K562 (cell line): ENCODE results near the gene PRMT3. TPM values are rescaled to one million over a fixed set of nuclear protein-coding genes. Genes with fewer than 3 reads are reported as not detected.

Source experiments
- ATAC-seq: fragments of 200-7000 bp; cut with Tn5 transposase; 3 replicates; pipeline ENCODE4 v1.9.1; 2020; ENCODE audit warnings: moderate library complexity
- BruUV-seq: library from RNA; stranded (reverse); fragments of 400-500 nt; replicated peaks from 2 replicates; lab custom pipeline; 2021; lab: Mats Ljungman, UMichigan
- CTCF ChIA-PET: fragments of 300-600 bp; formaldehyde crosslinking; extraction: SDS; loops from one replicate; lab custom pipeline; 2021; ENCODE audit warnings: low intra/inter-chr PET ratio; lab: Yijun Ruan, JAX
- POLR2A ChIA-PET: fragments of 300-600, 350-650 bp; sonication (Branson Sonifier 250); formaldehyde crosslinking; extraction: SDS; loops from one replicate; lab custom pipeline; 2021; ENCODE audit warnings: antibody characterized with exemption, inconsistent platforms; lab: Yijun Ruan, JAX
- DNase-seq, 4 experiments: peaks; one replicate each; pipeline versions ENCODE4 v3.0.0 to v3.0.0-alpha.2; 2011 to 2018; ENCODE audit warnings: low spot score in 3 of 4, mixed read lengths in 3 of 4; ENCODE audit errors: extremely low read depth in 1 of 4
- FAIRE-seq: peaks from 2 replicates; lab custom pipeline; 2011; peaks lifted over from hg19 to GRCh38; lab: Jason Lieb, UNC
- H2AFZ ChIP-seq: 2 replicates; pipeline ENCODE4 v1.6.0; 2011; ENCODE audit warnings: low read depth, low read length, control low read depth, inconsistent platforms
- H3K27ac ChIP-seq: fragments of 200-600 bp; 3 replicates; pipeline ENCODE4 v1.8.0; 2011; ENCODE audit warnings: low read depth, mild to moderate bottlenecking, control low read depth, inconsistent platforms, low read length, moderate library complexity, mixed read lengths; ENCODE audit errors: extremely low read depth
- H3K27me3 ChIP-seq, 2 experiments: fragments of 300-600 bp in 1 of 2; 2 replicates in 1 of 2; 3 replicates in 1 of 2; pipeline versions ENCODE4 v1.6.0 to v1.8.0; 2011; ENCODE audit warnings: inconsistent platforms in 2 of 2, low read length in 2 of 2, mild to moderate bottlenecking in 1 of 2, mixed read lengths in 1 of 2, moderate library complexity in 1 of 2; ENCODE audit not compliant: control insufficient read depth in 2 of 2, insufficient read depth in 2 of 2
- H3K36me3 ChIP-seq: fragments of 300-600 bp; 3 replicates; pipeline ENCODE4 v1.8.0; 2011; ENCODE audit warnings: mild to moderate bottlenecking, low read length, inconsistent platforms; ENCODE audit not compliant: control insufficient read depth, insufficient read depth
- H3K4me1 ChIP-seq, 2 experiments: fragments of 200-600 bp in 1 of 2; replicated peaks in 1 of 2; 2 replicates in 1 of 2; 3 replicates in 1 of 2; pipeline versions ENCODE4 v1.5.1 to v1.8.0; 2011; ENCODE audit warnings: inconsistent platforms in 2 of 2, low read length in 2 of 2, mild to moderate bottlenecking in 1 of 2, mixed read lengths in 1 of 2, moderate library complexity in 1 of 2; ENCODE audit not compliant: control insufficient read depth in 2 of 2, insufficient read depth in 2 of 2
- H3K4me2 ChIP-seq: 2 replicates; pipeline ENCODE4 v1.6.1; 2011; ENCODE audit warnings: low read length, control low read depth, inconsistent platforms, mixed read lengths; ENCODE audit not compliant: insufficient read depth
- H3K4me3 ChIP-seq: fragments of 200-600 bp; sonication (generic), shearing (Covaris generic); 2 replicates; pipeline ENCODE4 v1.5.1; 2016; ENCODE audit warnings: control low read depth, inconsistent platforms
- H3K79me2 ChIP-seq: fragments of 200-600 bp; 3 replicates; pipeline ENCODE4 v1.8.0; 2011; ENCODE audit warnings: low read length, inconsistent platforms; ENCODE audit not compliant: control insufficient read depth, insufficient read depth
- H3K9ac ChIP-seq, 2 experiments: 2 replicates each; pipeline versions ENCODE4 v1.6.0 to v1.6.1; 2011; ENCODE audit warnings: low read depth in 2 of 2, low read length in 2 of 2, control low read depth in 1 of 2, inconsistent platforms in 1 of 2, mild to moderate bottlenecking in 1 of 2, mixed read lengths in 1 of 2; ENCODE audit not compliant: insufficient read depth in 1 of 2
- H3K9me1 ChIP-seq: one replicate; pipeline ENCODE4 v1.6.0; 2011; ENCODE audit warnings: inconsistent platforms, mild to moderate bottlenecking, low read length, moderate library complexity; ENCODE audit not compliant: control insufficient read depth, insufficient read depth
- H3K9me3 ChIP-seq: replicated peaks from 2 replicates; pipeline ENCODE4 v1.5.1; 2011; ENCODE audit warnings: low read depth, low read length, inconsistent platforms; ENCODE audit not compliant: control insufficient read depth, insufficient read depth
- H4K20me1 ChIP-seq: replicated peaks from 2 replicates; pipeline ENCODE4 v1.6.1; 2011; ENCODE audit warnings: low read length, inconsistent platforms, mixed read lengths; ENCODE audit not compliant: control insufficient read depth, insufficient read depth
- ARNT ChIP-seq, 2 experiments: fragments of 450-650 bp; IDR thresholded peaks; 2 replicates each; pipeline ENCODE4 v1.6.1; 2016; ENCODE audit warnings: mild to moderate bottlenecking in 1 of 2
- BCLAF1 ChIP-seq, 2 experiments: fragments of 450-650 bp in 1 of 2; IDR thresholded peaks; 2 replicates each; pipeline ENCODE4 v1.6.1; 2011 to 2017; ENCODE audit warnings: low read depth in 2 of 2, antibody characterized with exemption in 1 of 2, borderline replicate concordance in 1 of 2, low read length in 1 of 2, mild to moderate bottlenecking in 1 of 2, mixed read lengths in 1 of 2; ENCODE audit not compliant: control insufficient read depth in 1 of 2
- KDM2B ChIP-seq: fragments of 250-450 bp; sonication (Bioruptor Pico); IDR thresholded peaks from 2 replicates; pipeline ENCODE4 v1.8.0; 2021; ENCODE audit warnings: mild to moderate bottlenecking, moderate library complexity
- MNT ChIP-seq, 2 experiments: fragments of 450-650 bp; conservative IDR thresholded peaks; 2 replicates each; pipeline ENCODE4 v1.6.1; 2017; ENCODE audit warnings: mild to moderate bottlenecking in 2 of 2, moderate library complexity in 2 of 2
- NR2F6 ChIP-seq: fragments of 450-650 bp; formaldehyde crosslinking; IDR thresholded peaks from 2 replicates; pipeline ENCODE4 v1.4.0; 2020; ENCODE audit warnings: mild to moderate bottlenecking
- OTX1 ChIP-seq: fragments of 450-650 bp; formaldehyde crosslinking; IDR thresholded peaks from 2 replicates; pipeline ENCODE4 v1.4.0; 2022; ENCODE audit warnings: mild to moderate bottlenecking
- SNRNP70 ChIP-seq: fragments of 200-400 bp; formaldehyde crosslinking; optimal IDR thresholded peaks from 2 replicates; pipeline ENCODE3; 2017; ENCODE audit warnings: low read depth, low read length
- SP1 ChIP-seq: sonication (generic); formaldehyde crosslinking; IDR thresholded peaks from 2 replicates; pipeline ENCODE4 v1.8.1; 2022; ENCODE audit warnings: mild to moderate bottlenecking, missing genetic modification reagents
- SRSF7 ChIP-seq: fragments of 200-400 bp; formaldehyde crosslinking; optimal IDR thresholded peaks from 2 replicates; pipeline ENCODE3; 2017; ENCODE audit warnings: mild to moderate bottlenecking, low read depth, low read length
- TBP ChIP-seq: optimal IDR thresholded peaks from 2 replicates; pipeline ENCODE3; 2011; ENCODE audit warnings: low read depth, low read length, improper control_type of control experiment
- YY1 ChIP-seq, 3 experiments: IDR thresholded peaks; 2 replicates each; pipeline ENCODE4 v1.6.1; 2011; ENCODE audit warnings: low read length in 2 of 3, mild to moderate bottlenecking in 2 of 3, moderate library complexity in 2 of 3, borderline replicate concordance in 1 of 3, control low read depth in 1 of 3, low read depth in 1 of 3; ENCODE audit not compliant: insufficient read depth in 3 of 3, insufficient replicate concordance in 2 of 3, control insufficient read depth in 1 of 3, insufficient read length in 1 of 3; ENCODE audit errors: extremely low read depth in 1 of 3
- ZNF324 ChIP-seq: fragments of 250-450 bp; sonication (Bioruptor Pico); IDR thresholded peaks from 2 replicates; pipeline ENCODE4 v1.4.0; 2020; ENCODE audit warnings: mild to moderate bottlenecking
- WGBS: fragments of 100-300 bp; shearing (Covaris generic); methylation state at CpG from one replicate; pipeline ENCODE4 v1.1.6; 2016; ENCODE audit warnings: low coverage, mixed read lengths; ENCODE audit not compliant: insufficient coverage; ENCODE audit errors: missing lambda C conversion rate; 5-methylcytosine and 5-hydroxymethylcytosine counted together
- in situ Hi-C: fragments of 300-500 bp; cut with MboI; formaldehyde crosslinking; loops from 4 replicates; pipeline ENCODE4 v1.15.0; 2018; ENCODE audit warnings: inconsistent platforms, mixed read lengths
- intact Hi-C: fragments of 100-400 bp; cut with micrococcal nuclease; formaldehyde crosslinking; loops from 2 replicates; pipeline ENCODE4 v1.14.2; 2022
- polyA plus RNA-seq, 8 experiments: library from polyadenylated mRNA; depleted of rRNA in 4 of 8; stranded (reverse) in 5 of 8; unstranded in 3 of 8; fragments of >200 nt; fragmentation: Nextera tagmentation in 2 of 8; fragmentation: Illumina TruSeq in 1 of 8; extraction: Ambion mirVana in 2 of 8; extraction: Trizol in 1 of 8; gene quantifications; 2 replicates each; pipeline versions ENCODE4 v1.2.1 to v1.2.3, GENCODE V29; 2011 to 2014; ENCODE audit warnings: inconsistent platforms in 1 of 8, missing spikeins in 1 of 8
- total RNA-seq, 7 experiments: library from RNA; depleted of rRNA in 6 of 7; stranded (reverse); fragments of >200 nt in 6 of 7; fragmentation: Illumina TruSeq in 2 of 7; extraction: Trizol in 2 of 7; gene quantifications; 2 replicates each; pipeline versions ENCODE4 v1.2.1 to v1.2.3, GENCODE V29; 2011 to 2021; ENCODE audit warnings: low replicate concordance in 1 of 7

PRMT3 gene
- total and polyA plus RNA-seq, 9 of the 15 experiments (the other 6 are each of a cell fraction or from before 2014, with no cell fraction given), result 24.0 to 62.1 (median 44.7) TPM

GRCh38 chr11:20407344-20407743 is 19.8 kb downstream of the PRMT3 start:
- H3K9me1 ChIP-seq, result no peaks in the 10 kb centered on the region
- no peak overlapping the region for H3K4me3 ChIP-seq
- TF ChIP-seq ZNF324 (CRISPR knock-in tag), result no peak
- TF ChIP-seq SRSF7, result no peak
- no peaks in the 10 kb centered on the region; the same call in 2 of the 3 replicates for H3K79me2 ChIP-seq
- DNase-seq (no peak), ATAC-seq (no peak), FAIRE-seq (no peak)
- H3K27me3 ChIP-seq, result no peaks in the 10 kb centered on the region
- H3K9me3 ChIP-seq, result no peaks in the 10 kb centered on the region
- ChIA-PET POLR2A (no interaction called here), CTCF (no interaction called here)
- in situ Hi-C loops, result no loop called here
- peaks cover 88% of the 10 kb centered on the region for H3K36me3 ChIP-seq
- no peaks in the 10 kb centered on the region for H3K4me1 ChIP-seq
- no peak overlapping the region for H2AFZ ChIP-seq
- no peak overlapping the region for H3K9ac ChIP-seq
- H3K27ac ChIP-seq, result no peak overlapping the region
- 61% methylated on average over 3 of the region's 3 CpGs for WGBS
- no TSS peak for BruUV-seq
- intact Hi-C loops, result no loop called here
- no peaks in the 10 kb centered on the region for H4K20me1 ChIP-seq
- no peak overlapping the region for H3K4me2 ChIP-seq

GRCh38 chr11:20415432-20415831 is 27.9 kb downstream of the PRMT3 start:
- no peak overlapping the region for H3K4me3 ChIP-seq
- no peaks in the 10 kb centered on the region for H4K20me1 ChIP-seq
- DNase-seq (no peak), ATAC-seq (no peak), FAIRE-seq (no peak)
- H3K4me2 ChIP-seq, result no peak overlapping the region
- H2AFZ ChIP-seq, result no peak overlapping the region
- in situ Hi-C loops (no loop called here), intact Hi-C loops (no loop called here)
- H3K27me3 ChIP-seq, result no peaks in the 10 kb centered on the region
- peaks cover 82% of the 10 kb centered on the region for H3K36me3 ChIP-seq
- H3K9me3 ChIP-seq, result no peaks in the 10 kb centered on the region
- H3K79me2 ChIP-seq, result no peaks in the 10 kb centered on the region; the same call in 2 of the 3 replicates
- BruUV-seq, result no TSS peak
- no peak overlapping the region for H3K9ac ChIP-seq
- POLR2A ChIA-PET, result interaction anchor here (2.0 kb wide), 1 partner anchor 18 kb away, joined by 6 read pairs; no protein-coding TSS in a partner anchor
- H3K27ac ChIP-seq, result no peak overlapping the region
- no peaks in the 10 kb centered on the region for H3K9me1 ChIP-seq
- CTCF ChIA-PET, result no interaction called here
- peaks cover 0 to under 1% of the 10 kb centered on the region in 2 experiments; a peak in 3 of 5 replicates for H3K4me1 ChIP-seq
- TF ChIP-seq SNRNP70 (no peak), BCLAF1 (IDR thresholded peaks at IDR 0.05; ENCODE audit: borderline replicate concordance in 1 of 2, control insufficient read depth in 1 of 2, low read depth in 2 of 2, low read length in 1 of 2) (no peak), KDM2B (CRISPR knock-in tag) (no peak), YY1 (IDR thresholded peaks at IDR 0.05; ENCODE audit: borderline replicate concordance in 1 of 3, control insufficient read depth in 1 of 3, extremely low read depth in 1 of 3, insufficient read depth in 3 of 3, insufficient read length in 1 of 3, insufficient replicate concordance in 2 of 3, low read depth in 1 of 3, low read length in 2 of 3) (no peak), SP1 (CRISPR knock-in tag) (no peak), OTX1 (CRISPR knock-in tag) (no peak), TBP (no peak), NR2F6 (CRISPR knock-in tag) (no peak), ARNT (IDR thresholded peaks at IDR 0.05) (no peak), MNT (conservative IDR thresholded peaks at IDR 0.05) (no peak)
